SK-N-SH treated with all-trans-retinoic acid at 6 μM for 48 hours (cell line): Measurements from ENCODE around the gene APOBEC3H.
"Not testable (repeated sequence)": the region's sequence is repeated elsewhere in the genome, so short reads cannot be mapped to it uniquely, and the experiment has no call there.

Experiments used
- BACH2 ChIP-seq: fragments of 250-450 bp; sonication (Bioruptor Pico); IDR thresholded peaks from 2 replicates; pipeline ENCODE4 v1.9.0; 2021; ENCODE audit warnings: mild to moderate bottlenecking, borderline replicate concordance
- GLIS3 ChIP-seq: fragments of 250-450 bp; sonication (Bioruptor Pico); IDR thresholded peaks from 2 replicates; pipeline ENCODE4 v1.5.0; 2020; ENCODE audit warnings: mild to moderate bottlenecking, moderate library complexity
- OSR1 ChIP-seq: fragments of 250-450 bp; sonication (Bioruptor Pico); IDR thresholded peaks from 2 replicates; pipeline ENCODE4 v1.8.0; 2022; ENCODE audit warnings: moderate library complexity, mild to moderate bottlenecking, inconsistent platforms
- RARB ChIP-seq: fragments of 250-450 bp; sonication (Bioruptor Pico); IDR thresholded peaks from 2 replicates; pipeline ENCODE4 v1.8.0; 2021; ENCODE audit warnings: mild to moderate bottlenecking, moderate library complexity
- SNAI2 ChIP-seq: fragments of 250-450 bp; sonication (Bioruptor Pico); IDR thresholded peaks from 2 replicates; pipeline ENCODE4 v1.5.0; 2020; ENCODE audit warnings: mild to moderate bottlenecking, moderate library complexity
- ZC3H10 ChIP-seq: fragments of 250-450 bp; sonication (Bioruptor Pico); IDR thresholded peaks from 2 replicates; pipeline ENCODE4 v1.5.1; 2021; ENCODE audit warnings: mild to moderate bottlenecking, moderate library complexity
- ZFP3 ChIP-seq: fragments of 250-450 bp; sonication (Bioruptor Pico); IDR thresholded peaks from 2 replicates; pipeline ENCODE4 v1.5.0; 2020; ENCODE audit warnings: mild to moderate bottlenecking, moderate library complexity
- ZFP30 ChIP-seq: fragments of 450-650 bp; formaldehyde crosslinking; IDR thresholded peaks from 2 replicates; pipeline ENCODE4 v1.5.0; 2022; ENCODE audit warnings: mild to moderate bottlenecking, moderate library complexity
- ZNF565 ChIP-seq: fragments of 450-650 bp; formaldehyde crosslinking; conservative IDR thresholded peaks from 2 replicates; pipeline ENCODE4 v1.5.0; 2020; ENCODE audit warnings: low read depth, mild to moderate bottlenecking, moderate library complexity
- ZNF8 ChIP-seq: fragments of 450-650 bp; formaldehyde crosslinking; IDR thresholded peaks from 2 replicates; pipeline ENCODE4 v1.5.0; 2020; ENCODE audit warnings: mild to moderate bottlenecking, moderate library complexity
- TF ChIP-seq, protein P1 (sequence below): fragments of 250-450 bp; sonication (Bioruptor Pico); IDR thresholded peaks from 2 replicates; pipeline ENCODE4 v1.5.1; 2021; ENCODE audit warnings: mild to moderate bottlenecking, moderate library complexity
- TF ChIP-seq, protein P2 (sequence below): fragments of 250-450 bp; sonication (Bioruptor Pico); IDR thresholded peaks from 2 replicates; pipeline ENCODE4 v1.5.1; 2020; ENCODE audit warnings: low read depth, mild to moderate bottlenecking, moderate library complexity
- TF ChIP-seq, protein P3 (sequence below): fragments of 250-450 bp; sonication (Bioruptor Pico); IDR thresholded peaks from 2 replicates; pipeline ENCODE4 v1.5.0; 2020; ENCODE audit warnings: mild to moderate bottlenecking, moderate library complexity
- TF ChIP-seq, protein P4 (sequence below): fragments of 250-450 bp; sonication (Bioruptor Pico); IDR thresholded peaks from 2 replicates; pipeline ENCODE4 v1.8.0; 2020; ENCODE audit warnings: mild to moderate bottlenecking, moderate library complexity, borderline replicate concordance

DNA sequence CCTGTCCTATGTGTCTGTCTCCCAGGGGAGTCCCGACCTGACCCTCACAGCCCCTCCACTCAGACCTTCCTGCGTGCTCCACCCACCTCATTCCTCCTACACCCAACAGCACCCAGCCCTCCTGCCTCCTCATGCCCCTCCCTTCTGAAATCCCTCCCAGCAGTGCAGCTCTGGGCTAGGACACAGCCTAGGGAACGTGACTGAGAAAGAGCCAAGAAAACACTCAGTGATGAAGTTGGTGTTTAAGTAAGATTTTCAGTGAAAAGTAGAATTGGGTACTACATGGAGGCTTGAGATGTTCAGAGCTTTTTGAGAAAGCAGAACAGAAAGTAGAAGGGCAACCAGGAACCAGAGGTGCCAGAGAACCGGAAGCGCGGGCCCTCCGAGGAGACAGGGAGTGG, 24.5 kb upstream of the APOBEC3H start:
- not testable (repeated sequence) for TF ChIP-seq ZC3H10 (CRISPR knock-in tag); ZNF565; SNAI2; OSR1 (CRISPR knock-in tag); RARB (CRISPR knock-in tag); ZNF8 (CRISPR knock-in tag); GLIS3 (CRISPR knock-in tag); ZFP30 (CRISPR knock-in tag); BACH2 (CRISPR knock-in tag); ZFP3 (CRISPR knock-in tag)
- TF ChIP-seq, protein P1, sequence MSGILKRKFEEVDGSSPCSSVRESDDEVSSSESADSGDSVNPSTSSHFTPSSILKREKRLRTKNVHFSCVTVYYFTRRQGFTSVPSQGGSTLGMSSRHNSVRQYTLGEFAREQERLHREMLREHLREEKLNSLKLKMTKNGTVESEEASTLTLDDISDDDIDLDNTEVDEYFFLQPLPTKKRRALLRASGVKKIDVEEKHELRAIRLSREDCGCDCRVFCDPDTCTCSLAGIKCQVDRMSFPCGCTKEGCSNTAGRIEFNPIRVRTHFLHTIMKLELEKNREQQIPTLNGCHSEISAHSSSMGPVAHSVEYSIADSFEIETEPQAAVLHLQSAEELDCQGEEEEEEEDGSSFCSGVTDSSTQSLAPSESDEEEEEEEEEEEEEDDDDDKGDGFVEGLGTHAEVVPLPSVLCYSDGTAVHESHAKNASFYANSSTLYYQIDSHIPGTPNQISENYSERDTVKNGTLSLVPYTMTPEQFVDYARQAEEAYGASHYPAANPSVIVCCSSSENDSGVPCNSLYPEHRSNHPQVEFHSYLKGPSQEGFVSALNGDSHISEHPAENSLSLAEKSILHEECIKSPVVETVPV (CRISPR knock-in tag), result not testable (repeated sequence)
- TF ChIP-seq, protein P2, sequence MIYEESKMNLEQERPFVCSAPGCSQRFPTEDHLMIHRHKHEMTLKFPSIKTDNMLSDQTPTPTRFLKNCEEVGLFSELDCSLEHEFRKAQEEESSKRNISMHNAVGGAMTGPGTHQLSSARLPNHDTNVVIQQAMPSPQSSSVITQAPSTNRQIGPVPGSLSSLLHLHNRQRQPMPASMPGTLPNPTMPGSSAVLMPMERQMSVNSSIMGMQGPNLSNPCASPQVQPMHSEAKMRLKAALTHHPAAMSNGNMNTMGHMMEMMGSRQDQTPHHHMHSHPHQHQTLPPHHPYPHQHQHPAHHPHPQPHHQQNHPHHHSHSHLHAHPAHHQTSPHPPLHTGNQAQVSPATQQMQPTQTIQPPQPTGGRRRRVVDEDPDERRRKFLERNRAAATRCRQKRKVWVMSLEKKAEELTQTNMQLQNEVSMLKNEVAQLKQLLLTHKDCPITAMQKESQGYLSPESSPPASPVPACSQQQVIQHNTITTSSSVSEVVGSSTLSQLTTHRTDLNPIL (CRISPR knock-in tag), result not testable (repeated sequence)
- TF ChIP-seq, protein P3, sequence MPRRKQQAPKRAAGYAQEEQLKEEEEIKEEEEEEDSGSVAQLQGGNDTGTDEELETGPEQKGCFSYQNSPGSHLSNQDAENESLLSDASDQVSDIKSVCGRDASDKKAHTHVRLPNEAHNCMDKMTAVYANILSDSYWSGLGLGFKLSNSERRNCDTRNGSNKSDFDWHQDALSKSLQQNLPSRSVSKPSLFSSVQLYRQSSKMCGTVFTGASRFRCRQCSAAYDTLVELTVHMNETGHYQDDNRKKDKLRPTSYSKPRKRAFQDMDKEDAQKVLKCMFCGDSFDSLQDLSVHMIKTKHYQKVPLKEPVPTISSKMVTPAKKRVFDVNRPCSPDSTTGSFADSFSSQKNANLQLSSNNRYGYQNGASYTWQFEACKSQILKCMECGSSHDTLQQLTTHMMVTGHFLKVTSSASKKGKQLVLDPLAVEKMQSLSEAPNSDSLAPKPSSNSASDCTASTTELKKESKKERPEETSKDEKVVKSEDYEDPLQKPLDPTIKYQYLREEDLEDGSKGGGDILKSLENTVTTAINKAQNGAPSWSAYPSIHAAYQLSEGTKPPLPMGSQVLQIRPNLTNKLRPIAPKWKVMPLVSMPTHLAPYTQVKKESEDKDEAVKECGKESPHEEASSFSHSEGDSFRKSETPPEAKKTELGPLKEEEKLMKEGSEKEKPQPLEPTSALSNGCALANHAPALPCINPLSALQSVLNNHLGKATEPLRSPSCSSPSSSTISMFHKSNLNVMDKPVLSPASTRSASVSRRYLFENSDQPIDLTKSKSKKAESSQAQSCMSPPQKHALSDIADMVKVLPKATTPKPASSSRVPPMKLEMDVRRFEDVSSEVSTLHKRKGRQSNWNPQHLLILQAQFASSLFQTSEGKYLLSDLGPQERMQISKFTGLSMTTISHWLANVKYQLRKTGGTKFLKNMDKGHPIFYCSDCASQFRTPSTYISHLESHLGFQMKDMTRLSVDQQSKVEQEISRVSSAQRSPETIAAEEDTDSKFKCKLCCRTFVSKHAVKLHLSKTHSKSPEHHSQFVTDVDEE (CRISPR knock-in tag), result not testable (repeated sequence)
- TF ChIP-seq, protein P4, sequence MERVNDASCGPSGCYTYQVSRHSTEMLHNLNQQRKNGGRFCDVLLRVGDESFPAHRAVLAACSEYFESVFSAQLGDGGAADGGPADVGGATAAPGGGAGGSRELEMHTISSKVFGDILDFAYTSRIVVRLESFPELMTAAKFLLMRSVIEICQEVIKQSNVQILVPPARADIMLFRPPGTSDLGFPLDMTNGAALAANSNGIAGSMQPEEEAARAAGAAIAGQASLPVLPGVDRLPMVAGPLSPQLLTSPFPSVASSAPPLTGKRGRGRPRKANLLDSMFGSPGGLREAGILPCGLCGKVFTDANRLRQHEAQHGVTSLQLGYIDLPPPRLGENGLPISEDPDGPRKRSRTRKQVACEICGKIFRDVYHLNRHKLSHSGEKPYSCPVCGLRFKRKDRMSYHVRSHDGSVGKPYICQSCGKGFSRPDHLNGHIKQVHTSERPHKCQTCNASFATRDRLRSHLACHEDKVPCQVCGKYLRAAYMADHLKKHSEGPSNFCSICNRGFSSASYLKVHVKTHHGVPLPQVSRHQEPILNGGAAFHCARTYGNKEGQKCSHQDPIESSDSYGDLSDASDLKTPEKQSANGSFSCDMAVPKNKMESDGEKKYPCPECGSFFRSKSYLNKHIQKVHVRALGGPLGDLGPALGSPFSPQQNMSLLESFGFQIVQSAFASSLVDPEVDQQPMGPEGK (CRISPR knock-in tag), result not testable (repeated sequence)
